PC-9 (cell line): Measurements from ENCODE around the gene GRK7. TPM values are rescaled to one million over a fixed set of nuclear protein-coding genes. Genes with fewer than 3 reads are reported as not detected.
A peak's percentile ranks its signal among the peaks of the same experiment; 100 is the strongest.

ENCODE experiments used
- BruUV-seq: library from RNA; stranded (reverse); fragments of 400-500 nt; replicated peaks from 2 replicates; lab custom pipeline; 2021; lab: Mats Ljungman, UMichigan
- CTCF ChIA-PET: fragments of 300-600 bp; sonication (Branson Sonifier 250); formaldehyde crosslinking; loops from one replicate; lab custom pipeline; 2022; ENCODE audit warnings: antibody characterized with exemption; lab: Charles Lee
- POLR2A ChIA-PET: fragments of 300-600 bp; sonication (Branson Sonifier 250); formaldehyde crosslinking; loops from one replicate; lab custom pipeline; 2022; ENCODE audit warnings: antibody characterized with exemption; ENCODE audit not compliant: unreplicated experiment; lab: Charles Lee
- DNase-seq, 2 experiments: peaks; one replicate each; pipeline versions ENCODE4 v3.0.0 to v3.0.0-alpha.2; 2015 to 2022; ENCODE audit warnings: mixed read lengths in 1 of 2
- H2AFZ ChIP-seq: fragments of 200-600 bp; sonication (generic); 2 replicates; pipeline ENCODE4 v1.8.1; 2017; ENCODE audit warnings: antibody characterized with exemption
- H3F3A ChIP-seq: fragments of 200-600 bp; sonication (generic); 2 replicates; pipeline ENCODE4 v1.8.1; 2017; ENCODE audit warnings: antibody characterized with exemption, mild to moderate bottlenecking, low read depth; ENCODE audit not compliant: insufficient read depth
- H3K27ac ChIP-seq: fragments of 200-600 bp; sonication (generic); 2 replicates; pipeline ENCODE4 v1.6.1; 2016; ENCODE audit warnings: mixed run types
- H3K27me3 ChIP-seq: fragments of 200-600 bp; sonication (generic); 2 replicates; pipeline ENCODE4 v1.6.1; 2016; ENCODE audit warnings: low read depth, mixed run types; ENCODE audit not compliant: insufficient read depth
- H3K36me3 ChIP-seq: fragments of 200-600 bp; sonication (generic); 2 replicates; pipeline ENCODE4 v1.6.1; 2016; ENCODE audit warnings: low read depth, mixed run types
- H3K4me1 ChIP-seq: fragments of 200-600 bp; sonication (generic); replicated peaks from 2 replicates; pipeline ENCODE4 v1.6.1; 2016; ENCODE audit warnings: mixed run types; ENCODE audit not compliant: insufficient read depth
- H3K4me2 ChIP-seq: fragments of 200-600 bp; sonication (generic); 2 replicates; pipeline ENCODE4 v1.6.1; 2017; ENCODE audit warnings: mixed run types
- H3K4me3 ChIP-seq: fragments of 200-600 bp; sonication (generic); 2 replicates; pipeline ENCODE4 v1.6.1; 2016; ENCODE audit warnings: mixed run types
- H3K79me2 ChIP-seq: fragments of 200-600 bp; sonication (generic); 2 replicates; pipeline ENCODE4 v1.6.1; 2017; ENCODE audit warnings: low read depth, mixed run types
- H3K9me2 ChIP-seq: fragments of 200-600 bp; sonication (generic); 2 replicates; pipeline ENCODE4 v1.8.1; 2017; ENCODE audit warnings: mild to moderate bottlenecking; ENCODE audit not compliant: insufficient read depth
- H3K9me3 ChIP-seq: fragments of 200-600 bp; sonication (generic); 2 replicates; pipeline ENCODE4 v1.8.1; 2016; ENCODE audit warnings: low read depth; ENCODE audit not compliant: insufficient read depth
- H4K20me1 ChIP-seq: fragments of 200-600 bp; sonication (generic); 2 replicates; pipeline ENCODE4 v1.8.1; 2017; ENCODE audit not compliant: insufficient read depth
- EZH2 ChIP-seq: fragments of 200-600 bp; sonication (generic); IDR thresholded peaks from 2 replicates; pipeline ENCODE4 v1.8.0; 2017; ENCODE audit warnings: antibody characterized with exemption, low read depth
- intact Hi-C: fragments of 100-400 bp; cut with micrococcal nuclease; formaldehyde crosslinking; loops from one replicate; pipeline ENCODE4 v1.10.0; 2022; ENCODE audit not compliant: unreplicated experiment
- total RNA-seq: library from RNA; stranded (reverse); gene quantifications from 2 replicates; pipeline ENCODE4 v1.2.3, GENCODE V29; 2021
- TF ChIP-seq, protein P1 (sequence below): fragments of 200-600 bp; sonication (generic); conservative IDR thresholded peaks from 2 replicates; pipeline ENCODE4 v1.6.1; 2017; ENCODE audit warnings: mixed run types, antibody characterized with exemption, mild to moderate bottlenecking, moderate library complexity

GRK7 gene
- total RNA-seq, 1 experiment from 2014 or later: not detected

DNA sequence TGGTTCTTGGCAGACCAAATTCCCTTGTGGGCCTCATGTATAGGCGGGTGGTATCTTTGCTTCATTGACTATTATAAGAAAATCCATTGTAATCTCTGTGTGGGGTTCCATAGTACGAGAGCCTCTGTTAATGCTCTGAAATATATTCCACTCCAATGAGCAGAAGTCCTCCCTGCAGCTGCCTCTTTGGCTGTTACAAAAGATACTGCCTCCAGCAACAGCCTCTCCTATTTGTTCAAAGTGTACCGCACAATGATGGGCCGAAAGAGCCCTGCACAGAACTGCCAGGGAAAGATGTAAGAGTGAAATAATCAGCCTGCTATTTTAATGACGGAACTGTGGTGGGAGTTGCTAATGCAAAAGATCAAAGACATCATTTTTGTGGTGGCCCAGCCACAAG, 48.9 kb downstream of the GRK7 start:
- BruUV-seq: no TSS peak
- Histone ChIP-seq H3K4me1 (no peaks in the 10 kb centered on the region), H3K27me3 (no peaks in the 10 kb centered on the region), H3K4me2 (no peak overlapping the region), H3K9me2 (no peaks in the 10 kb centered on the region), H3K4me3 (no peak overlapping the region), H3K79me2 (no peaks in the 10 kb centered on the region), H3K9me3 (no peaks in the 10 kb centered on the region; the same call in 1 of the 2 replicates), H4K20me1 (no peaks in the 10 kb centered on the region), H3F3A (no peaks in the 10 kb centered on the region), H3K36me3 (no peaks in the 10 kb centered on the region), H2AFZ (no peak overlapping the region), H3K27ac (no peak overlapping the region)
- POLR2A ChIA-PET: no interaction called here
- intact Hi-C loops: no loop called here
- no peak for DNase-seq
- CTCF ChIA-PET: no interaction called here
- TF ChIP-seq, protein P1, sequence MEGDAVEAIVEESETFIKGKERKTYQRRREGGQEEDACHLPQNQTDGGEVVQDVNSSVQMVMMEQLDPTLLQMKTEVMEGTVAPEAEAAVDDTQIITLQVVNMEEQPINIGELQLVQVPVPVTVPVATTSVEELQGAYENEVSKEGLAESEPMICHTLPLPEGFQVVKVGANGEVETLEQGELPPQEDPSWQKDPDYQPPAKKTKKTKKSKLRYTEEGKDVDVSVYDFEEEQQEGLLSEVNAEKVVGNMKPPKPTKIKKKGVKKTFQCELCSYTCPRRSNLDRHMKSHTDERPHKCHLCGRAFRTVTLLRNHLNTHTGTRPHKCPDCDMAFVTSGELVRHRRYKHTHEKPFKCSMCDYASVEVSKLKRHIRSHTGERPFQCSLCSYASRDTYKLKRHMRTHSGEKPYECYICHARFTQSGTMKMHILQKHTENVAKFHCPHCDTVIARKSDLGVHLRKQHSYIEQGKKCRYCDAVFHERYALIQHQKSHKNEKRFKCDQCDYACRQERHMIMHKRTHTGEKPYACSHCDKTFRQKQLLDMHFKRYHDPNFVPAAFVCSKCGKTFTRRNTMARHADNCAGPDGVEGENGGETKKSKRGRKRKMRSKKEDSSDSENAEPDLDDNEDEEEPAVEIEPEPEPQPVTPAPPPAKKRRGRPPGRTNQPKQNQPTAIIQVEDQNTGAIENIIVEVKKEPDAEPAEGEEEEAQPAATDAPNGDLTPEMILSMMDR: no peak
- no peak for TF ChIP-seq EZH2

- Histone ChIP-seq H3K79me2 (no peaks in the 10 kb centered on the region), H3K4me1 (no peaks in the 10 kb centered on the region), H2AFZ (no peak overlapping the region), H3K4me2 (no peak overlapping the region), H3K9me2 (no peaks in the 10 kb centered on the region), H3K27ac (no peak overlapping the region), H3K4me3 (no peak overlapping the region), H4K20me1 (no peaks in the 10 kb centered on the region), H3K27me3 (no peaks in the 10 kb centered on the region), H3F3A (no peaks in the 10 kb centered on the region), H3K9me3 (no peaks in the 10 kb centered on the region; the same call in 1 of the 2 replicates), H3K36me3 (no peaks in the 10 kb centered on the region)
- CTCF ChIA-PET: no interaction called here
- DNase-seq: peak in 1 of 2 experiments; percentile 37
- intact Hi-C loops: no loop called here
- POLR2A ChIA-PET: no interaction called here
- BruUV-seq: no TSS peak
- TF ChIP-seq EZH2: no peak
- TF ChIP-seq, protein P1: no peak
These were observed 49.4 kb downstream of the GRK7 start for GRCh38 chr3:141812586-141812985.

Other genes with a start within 250 kb of the GRK7 start
- 82.2 and 89.1 TPM in 2 replicates for gene RNF7, start 25.1 kb upstream of the GRK7 start, total RNA-seq
- 54.3 and 69.7 TPM in 2 replicates for gene ATP1B3, start 113.2 kb downstream of the GRK7 start, total RNA-seq